ENCODE measurements around the gene NUP214. TPM values are rescaled to one million over a fixed set of nuclear protein-coding genes. Genes with fewer than 3 reads are reported as not detected.

The NUP214 gene
- total and polyA plus RNA-seq, 4 donors, result 23.5 to 60.7 (median 37.8) TPM

DNA sequence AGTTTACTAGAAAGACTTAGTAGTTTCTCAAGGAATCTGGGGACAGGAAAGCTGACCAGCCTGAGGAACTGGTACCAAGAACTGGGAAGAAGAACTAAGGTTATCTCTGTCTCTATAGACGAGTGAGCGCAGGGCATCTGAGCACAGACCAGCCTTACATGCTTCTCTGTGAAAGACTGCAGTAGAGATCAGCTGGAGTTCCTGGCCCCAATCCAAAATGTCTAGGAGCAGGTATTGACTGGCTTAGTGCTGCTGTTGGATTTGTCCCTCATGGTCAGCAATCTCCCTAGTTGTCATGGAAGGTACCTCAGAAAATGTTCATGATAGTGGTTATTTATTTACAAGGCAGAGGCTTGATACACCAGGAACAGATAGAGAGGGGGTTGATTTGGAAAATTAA is 13.3 kb downstream of the NUP214 start:
- WGBS, 2 donors, result 98 to 100% methylated on average over 2 of the region's 2 CpGs
- Histone ChIP-seq H3K9me3 (ENCODE audit: control insufficient read depth in 4 of 4, insufficient read depth in 3 of 4, low read length in 3 of 4) (no peaks in the 10 kb centered on the region), H3K27me3 (ENCODE audit: control insufficient read depth in 3 of 3, insufficient read depth in 3 of 3, low read length in 2 of 3) (no peaks in the 10 kb centered on the region), H3K27ac (ENCODE audit: low read depth in 1 of 2, low read length in 1 of 2) (no peak overlapping the region), H3K4me1 (ENCODE audit: control insufficient read depth in 5 of 5, insufficient read depth in 5 of 5, low read length in 5 of 5) (no peaks in the 10 kb centered on the region), H3K4me3 (no peak overlapping the region), H3K9ac (ENCODE audit: insufficient read depth in 1 of 2, low read length in 2 of 2) (no peak overlapping the region), H3K36me3 (ENCODE audit: control insufficient read depth in 4 of 4, insufficient read depth in 4 of 4, low read length in 4 of 4) (peaks cover 7 to 56% (median 30%) of the 10 kb centered on the region in 4 donors)
- DNase-seq (no peak), ATAC-seq (ENCODE audit: insufficient read depth, low FRiP score) (no peak)
- TF ChIP-seq, protein P1, sequence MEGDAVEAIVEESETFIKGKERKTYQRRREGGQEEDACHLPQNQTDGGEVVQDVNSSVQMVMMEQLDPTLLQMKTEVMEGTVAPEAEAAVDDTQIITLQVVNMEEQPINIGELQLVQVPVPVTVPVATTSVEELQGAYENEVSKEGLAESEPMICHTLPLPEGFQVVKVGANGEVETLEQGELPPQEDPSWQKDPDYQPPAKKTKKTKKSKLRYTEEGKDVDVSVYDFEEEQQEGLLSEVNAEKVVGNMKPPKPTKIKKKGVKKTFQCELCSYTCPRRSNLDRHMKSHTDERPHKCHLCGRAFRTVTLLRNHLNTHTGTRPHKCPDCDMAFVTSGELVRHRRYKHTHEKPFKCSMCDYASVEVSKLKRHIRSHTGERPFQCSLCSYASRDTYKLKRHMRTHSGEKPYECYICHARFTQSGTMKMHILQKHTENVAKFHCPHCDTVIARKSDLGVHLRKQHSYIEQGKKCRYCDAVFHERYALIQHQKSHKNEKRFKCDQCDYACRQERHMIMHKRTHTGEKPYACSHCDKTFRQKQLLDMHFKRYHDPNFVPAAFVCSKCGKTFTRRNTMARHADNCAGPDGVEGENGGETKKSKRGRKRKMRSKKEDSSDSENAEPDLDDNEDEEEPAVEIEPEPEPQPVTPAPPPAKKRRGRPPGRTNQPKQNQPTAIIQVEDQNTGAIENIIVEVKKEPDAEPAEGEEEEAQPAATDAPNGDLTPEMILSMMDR (IDR thresholded peaks at IDR 0.05; ENCODE audit: control extremely low read depth, extremely low read depth), result no peak

DNA sequence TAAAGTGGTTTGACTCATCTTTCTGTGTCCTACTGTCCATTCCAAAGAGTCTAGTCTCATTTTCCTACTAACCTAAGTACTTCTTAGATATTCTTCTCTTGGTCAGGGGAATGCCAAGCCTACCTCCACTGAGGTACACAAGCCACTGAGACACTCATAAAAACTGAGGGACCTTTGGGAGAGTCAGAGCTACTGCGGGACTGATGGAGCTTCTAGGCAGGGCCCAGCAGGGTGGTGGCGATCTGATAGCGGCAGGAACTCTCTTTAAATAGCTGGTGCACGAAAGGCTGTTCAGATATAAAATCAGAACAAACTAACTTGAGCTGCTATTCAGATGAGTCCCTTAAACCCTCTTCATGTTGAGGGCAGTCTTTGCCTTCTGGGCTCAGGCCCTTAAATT is 14.7 kb downstream of the NUP214 start:
- Histone ChIP-seq H3K4me3 (no peak overlapping the region), H3K9me3 (ENCODE audit: control insufficient read depth in 4 of 4, insufficient read depth in 3 of 4, low read length in 3 of 4) (no peaks in the 10 kb centered on the region), H3K4me1 (ENCODE audit: control insufficient read depth in 5 of 5, insufficient read depth in 5 of 5, low read length in 5 of 5) (no peaks in the 10 kb centered on the region), H3K36me3 (ENCODE audit: control insufficient read depth in 4 of 4, insufficient read depth in 4 of 4, low read length in 4 of 4) (peaks cover 7 to 54% (median 30%) of the 10 kb centered on the region in 4 donors), H3K27ac (ENCODE audit: low read depth in 1 of 2, low read length in 1 of 2) (no peak overlapping the region), H3K9ac (ENCODE audit: insufficient read depth in 1 of 2, low read length in 2 of 2) (no peak overlapping the region), H3K27me3 (ENCODE audit: control insufficient read depth in 3 of 3, insufficient read depth in 3 of 3, low read length in 2 of 3) (no peaks in the 10 kb centered on the region)
- 96 to 100% methylated on average over 4 of the region's 4 CpGs for WGBS, 2 donors
- DNase-seq (no peak), ATAC-seq (ENCODE audit: insufficient read depth, low FRiP score) (no peak)
- TF ChIP-seq, protein P1 (IDR thresholded peaks at IDR 0.05; ENCODE audit: control extremely low read depth, extremely low read depth), result no peak

DNA sequence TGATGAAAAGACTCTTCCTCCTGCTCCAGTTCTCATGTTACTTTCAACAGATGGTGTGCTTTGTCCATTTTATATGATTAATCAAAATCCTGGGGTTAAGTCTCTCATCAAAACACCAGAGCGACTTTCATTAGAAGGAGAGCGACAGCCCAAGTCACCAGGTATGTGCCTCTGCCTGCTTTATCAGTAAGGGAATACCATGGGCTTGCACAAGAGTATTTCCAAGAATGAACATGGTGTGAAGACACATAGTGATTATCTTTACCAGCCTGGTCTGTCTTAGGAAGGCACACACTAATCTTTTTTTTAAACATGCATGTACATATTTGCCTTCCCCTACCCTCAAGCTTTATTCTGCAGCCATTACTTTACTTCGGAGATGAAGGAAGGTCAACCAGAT is 15.2 kb downstream of the NUP214 start:
- no peaks in the 10 kb centered on the region for H3K27me3 ChIP-seq (ENCODE audit: control insufficient read depth in 3 of 3, insufficient read depth in 3 of 3, low read length in 2 of 3)
- DNase-seq, result no peak
- no peak overlapping the region for H3K9ac ChIP-seq (ENCODE audit: insufficient read depth in 1 of 2, low read length in 2 of 2)
- no peaks in the 10 kb centered on the region for H3K4me1 ChIP-seq (ENCODE audit: control insufficient read depth in 5 of 5, insufficient read depth in 5 of 5, low read length in 5 of 5)
- H3K36me3 ChIP-seq (ENCODE audit: control insufficient read depth in 4 of 4, insufficient read depth in 4 of 4, low read length in 4 of 4), result peaks cover 7 to 57% (median 32%) of the 10 kb centered on the region in 4 donors
- TF ChIP-seq, protein P1 (IDR thresholded peaks at IDR 0.05; ENCODE audit: control extremely low read depth, extremely low read depth), result no peak
- no peaks in the 10 kb centered on the region for H3K9me3 ChIP-seq (ENCODE audit: control insufficient read depth in 4 of 4, insufficient read depth in 3 of 4, low read length in 3 of 4)
- no peak overlapping the region for H3K27ac ChIP-seq (ENCODE audit: low read depth in 1 of 2, low read length in 1 of 2)
- 98 to 99% methylated on average over 3 of the region's 3 CpGs for WGBS, 2 donors
- ATAC-seq (ENCODE audit: insufficient read depth, low FRiP score), result no peak
- H3K4me3 ChIP-seq, result no peak overlapping the region

DNA sequence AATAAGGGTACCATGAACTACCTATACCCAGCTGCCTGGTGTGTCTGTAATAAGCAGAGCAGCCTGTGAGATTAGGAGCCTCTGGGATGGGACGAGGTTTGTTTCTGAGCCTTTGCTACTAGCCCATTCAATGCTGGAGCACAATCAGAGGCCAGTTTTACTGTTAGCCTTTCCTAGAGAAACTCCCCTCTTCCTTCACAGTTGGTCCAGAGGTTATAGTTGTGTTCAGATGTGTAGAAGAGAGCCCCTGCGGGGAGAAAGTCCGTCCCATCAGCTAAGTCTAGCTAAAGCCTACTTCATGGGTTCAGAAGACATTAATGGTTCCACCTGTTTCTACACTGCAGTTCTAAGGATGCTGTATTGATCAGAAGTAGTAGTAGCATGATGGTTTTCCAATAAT is 16.8 kb downstream of the NUP214 start:
- DNase-seq (no peak), ATAC-seq (ENCODE audit: insufficient read depth, low FRiP score) (no peak)
- 93 to 97% methylated on average over 3 of the region's 3 CpGs for WGBS, 2 donors
- TF ChIP-seq, protein P1 (IDR thresholded peaks at IDR 0.05; ENCODE audit: control extremely low read depth, extremely low read depth), result no peak
- Histone ChIP-seq H3K27me3 (ENCODE audit: control insufficient read depth in 3 of 3, insufficient read depth in 3 of 3, low read length in 2 of 3) (no peaks in the 10 kb centered on the region), H3K27ac (ENCODE audit: low read depth in 1 of 2, low read length in 1 of 2) (no peak overlapping the region), H3K4me1 (ENCODE audit: control insufficient read depth in 5 of 5, insufficient read depth in 5 of 5, low read length in 5 of 5) (no peaks in the 10 kb centered on the region), H3K9me3 (ENCODE audit: control insufficient read depth in 4 of 4, insufficient read depth in 3 of 4, low read length in 3 of 4) (no peaks in the 10 kb centered on the region), H3K9ac (ENCODE audit: insufficient read depth in 1 of 2, low read length in 2 of 2) (no peak overlapping the region), H3K36me3 (ENCODE audit: control insufficient read depth in 4 of 4, insufficient read depth in 4 of 4, low read length in 4 of 4) (peaks cover 13 to 53% (median 37%) of the 10 kb centered on the region in 4 donors), H3K4me3 (no peak overlapping the region)

Data from lung (tissue), 12 donors.